ENCODE results near the gene CHIC1.
"Not testable (repeated sequence)": the region's sequence is repeated elsewhere in the genome, so short reads cannot be mapped to it uniquely, and the experiment has no call there.

GRCh38 chrX:73661322-73661721 lies 98.3 kb downstream of the CHIC1 start:
- TF ChIP-seq POLR2AphosphoS5, CTCF, POLR2A (IDR thresholded peaks at IDR 0.05): not testable (repeated sequence)

Measured in prostate gland (tissue), 2 donors.